CD4-positive, alpha-beta memory T cell (primary cell): ENCODE measurements around the gene GNLY. TPM values are rescaled to one million over a fixed set of nuclear protein-coding genes. Genes with fewer than 3 reads are reported as not detected.
"Not testable (repeated sequence)": the region's sequence is repeated elsewhere in the genome, so short reads cannot be mapped to it uniquely, and the experiment has no call there.

Source experiments
- CTCF ChIA-PET: fragments of 350-600 bp; sonication (Branson Sonifier 250); formaldehyde crosslinking; loops from one replicate; lab custom pipeline; 2021; ENCODE audit warnings: inconsistent platforms; ENCODE audit not compliant: partially characterized antibody; lab: Charles Lee
- POLR2A ChIA-PET: fragments of 350-600 bp; sonication (Branson Sonifier 250); formaldehyde crosslinking; loops from one replicate; lab custom pipeline; 2021; ENCODE audit not compliant: partially characterized antibody; lab: Charles Lee
- DNase-seq, 5 donors: peaks; one replicate each; pipeline versions ENCODE4 v3.0.0 to v3.0.0-alpha.2; 2020 to 2022; ENCODE audit warnings: mixed read lengths in 1 of 5
- H3K27ac ChIP-seq: one replicate; pipeline ENCODE4 v1.7.0; 2013; ENCODE audit warnings: low read depth, low read length
- H3K27me3 ChIP-seq: 2 replicates; pipeline ENCODE4 v1.7.0; 2013; ENCODE audit warnings: mild to moderate bottlenecking, low read length, moderate library complexity; ENCODE audit not compliant: insufficient read depth
- H3K36me3 ChIP-seq: 2 replicates; pipeline ENCODE4 v1.7.0; 2013; ENCODE audit warnings: mild to moderate bottlenecking, low read length, moderate library complexity; ENCODE audit not compliant: insufficient read depth
- H3K4me1 ChIP-seq: 2 replicates; pipeline ENCODE4 v1.7.0; 2013; ENCODE audit warnings: mild to moderate bottlenecking, low read length, moderate library complexity; ENCODE audit not compliant: insufficient read depth
- H3K4me3 ChIP-seq, 2 donors: one replicate each; pipeline ENCODE4 v1.7.0; 2013; ENCODE audit warnings: low read length in 2 of 2, mild to moderate bottlenecking in 1 of 2
- H3K9me3 ChIP-seq, 2 donors: one replicate each; pipeline ENCODE4 v1.7.0; 2013; ENCODE audit warnings: low read length in 2 of 2, control low read depth in 1 of 2; ENCODE audit not compliant: control insufficient read depth in 1 of 2
- H3K27ac Mint-ChIP-seq, 7 donors: one replicate each; pipeline ENCODE4 v1.8.0; 2020 to 2021; ENCODE audit warnings: mixed read lengths in 7 of 7, mild to moderate bottlenecking in 6 of 7, inconsistent platforms in 3 of 7, moderate library complexity in 3 of 7
- H3K27me3 Mint-ChIP-seq, 2 donors: one replicate each; pipeline ENCODE4 v1.8.0; 2020 to 2021; ENCODE audit warnings: mixed read lengths in 2 of 2
- H3K36me3 Mint-ChIP-seq, 2 donors: one replicate each; pipeline ENCODE4 v1.8.0; 2020 to 2021; ENCODE audit warnings: mixed read lengths in 2 of 2, inconsistent platforms in 1 of 2, mild to moderate bottlenecking in 1 of 2
- H3K4me1 Mint-ChIP-seq, 4 donors: one replicate each; pipeline ENCODE4 v1.8.0; 2020 to 2021; ENCODE audit warnings: mixed read lengths in 4 of 4, mild to moderate bottlenecking in 1 of 4
- H3K4me3 Mint-ChIP-seq, 8 donors: one replicate each; pipeline ENCODE4 v1.8.0; 2020 to 2021; ENCODE audit warnings: mixed read lengths in 8 of 8, mild to moderate bottlenecking in 7 of 8, moderate library complexity in 6 of 8, inconsistent platforms in 3 of 8
- H3K9me3 Mint-ChIP-seq, 8 donors: one replicate each; pipeline ENCODE4 v1.8.0; 2020 to 2021; ENCODE audit warnings: mixed read lengths in 8 of 8, mild to moderate bottlenecking in 5 of 8, inconsistent platforms in 3 of 8, moderate library complexity in 1 of 8
- intact Hi-C: fragments of 100-400 bp; cut with micrococcal nuclease; formaldehyde crosslinking; loops from one replicate; pipeline ENCODE4 v1.15.1; 2023
- polyA plus RNA-seq, 2 donors: library from polyadenylated mRNA; unstranded; fragments of 300-500 nt; fragmentation: Illumina TruSeq; gene quantifications; one replicate each; pipeline ENCODE4 v1.2.3, GENCODE V29; 2021
- total RNA-seq, 2 experiments: library from RNA; stranded (reverse); gene quantifications; one replicate each; pipeline ENCODE4 v1.2.3, GENCODE V29; 2021

The GNLY gene
- total and polyA plus RNA-seq, 4 experiments from 2014 or later: 17.2 to 32.2 (median 21.1) TPM

DNA sequence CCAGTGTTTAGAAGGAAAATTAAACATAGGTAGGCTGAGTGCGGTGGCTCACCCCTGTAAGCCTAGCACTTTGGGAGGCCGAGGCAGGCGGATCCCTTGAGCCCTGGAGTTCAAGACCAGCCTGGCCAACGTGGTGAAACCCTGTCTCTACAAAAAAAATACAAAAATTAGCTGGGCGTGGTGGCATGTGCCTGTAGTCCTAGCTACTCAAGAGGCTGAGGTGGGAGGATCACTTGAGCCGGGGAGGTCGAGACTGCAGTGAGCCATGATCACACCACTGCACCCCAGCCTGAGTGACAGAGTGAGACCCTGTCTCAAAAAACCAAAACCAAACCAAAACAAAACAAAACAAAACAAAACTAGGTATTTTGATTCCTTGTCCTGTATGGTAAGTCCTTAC lies 20.3 kb downstream of the GNLY start:
- H3K9me3 Mint-ChIP-seq, H3K4me3 ChIP-seq, POLR2A ChIA-PET, H3K36me3 Mint-ChIP-seq, H3K36me3 ChIP-seq, intact Hi-C loops, H3K4me1 Mint-ChIP-seq, H3K27ac Mint-ChIP-seq, H3K4me1 ChIP-seq, H3K4me3 Mint-ChIP-seq, H3K9me3 ChIP-seq, H3K27me3 ChIP-seq, H3K27me3 Mint-ChIP-seq, H3K27ac ChIP-seq, DNase-seq: not testable (repeated sequence)
- CTCF ChIA-PET: interaction anchor here (1.1 to 1.6 kb wide), 4 partner anchors 9 to 77 kb away, joined by 3 to 6 read pairs (median 4); no protein-coding TSS in a partner anchor

DNA sequence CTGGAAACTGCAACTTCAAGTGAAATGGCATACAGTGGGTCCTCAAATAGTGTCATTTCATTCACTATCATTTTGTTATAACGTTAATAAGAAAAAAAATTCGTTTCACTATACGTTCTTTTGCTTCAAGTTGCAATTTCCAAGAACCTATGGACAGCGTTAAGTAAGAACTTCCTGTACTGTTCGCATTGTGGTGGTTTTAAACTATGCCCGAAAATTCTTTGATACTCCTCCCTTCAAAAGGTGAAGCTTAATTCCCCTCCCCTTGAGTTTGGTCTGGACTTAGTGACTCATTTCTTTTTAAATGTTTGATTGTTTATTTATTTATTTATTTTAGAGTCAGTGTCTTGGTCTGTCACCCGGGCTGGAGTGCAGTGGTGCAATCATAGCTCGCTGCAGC lies 20.7 kb downstream of the GNLY start:
- Mint-ChIP-seq H3K9me3 (peaks cover 0 to 2% (median 0%) of the 10 kb centered on the region in 8 donors), H3K36me3 (no peaks in the 10 kb centered on the region), H3K27me3 (peaks cover 1 to 3% of the 10 kb centered on the region in 2 donors), H3K4me1 (peaks cover 0 to 5% (median 5%) of the 10 kb centered on the region in 4 donors), H3K4me3 (no peak overlapping the region), H3K27ac (no peak overlapping the region)
- Histone ChIP-seq H3K9me3 (no peaks in the 10 kb centered on the region), H3K27me3 (peaks cover 3% of the 10 kb centered on the region), H3K27ac (no peak overlapping the region), H3K36me3 (no peaks in the 10 kb centered on the region), H3K4me1 (peaks cover 5% of the 10 kb centered on the region), H3K4me3 (no peak overlapping the region)
- ChIA-PET POLR2A (no interaction called here), CTCF (interaction anchor here (1.0 to 1.6 kb wide), 3 partner anchors 10 to 77 kb away, joined by 3 to 6 read pairs (median 3); no protein-coding TSS in a partner anchor)
- DNase-seq: no peak
- intact Hi-C loops: no loop called here

DNA sequence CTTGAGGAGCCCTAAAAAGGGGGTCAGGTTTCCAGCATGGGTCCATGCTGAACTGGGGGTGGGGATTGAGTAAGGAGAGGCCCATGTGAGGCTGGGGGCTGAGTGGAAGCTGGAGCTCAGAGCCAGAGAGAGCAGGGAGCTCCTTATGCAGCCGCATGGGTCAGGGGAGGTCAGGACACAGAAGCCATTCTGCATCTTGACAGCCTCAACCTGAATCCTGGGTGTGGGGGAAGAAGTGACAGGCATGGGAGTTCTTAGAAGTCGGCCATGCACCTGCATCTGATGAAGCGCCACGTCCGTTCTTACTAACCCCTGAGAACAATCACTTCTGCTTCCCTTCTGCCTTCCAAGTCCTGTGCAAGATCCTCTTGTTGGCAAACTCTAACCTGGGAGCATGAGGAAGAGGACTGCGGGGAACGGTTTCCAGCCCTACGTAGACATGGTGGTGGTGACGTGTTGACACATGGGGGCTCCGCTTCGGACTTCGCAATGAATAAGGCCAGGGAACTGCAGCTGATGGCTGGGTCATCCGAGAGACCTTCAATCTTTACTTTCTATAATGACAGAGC lies 22.3 kb downstream of the GNLY start:
- no peaks in the 10 kb centered on the region for H3K9me3 ChIP-seq
- H3K4me1 ChIP-seq: peaks cover 5% of the 10 kb centered on the region
- peaks cover 3% of the 10 kb centered on the region for H3K27me3 ChIP-seq
- CTCF ChIA-PET: no interaction called here
- Mint-ChIP-seq H3K27ac (no peak overlapping the region), H3K4me3 (no peak overlapping the region), H3K9me3 (peaks cover 0 to 6% (median 0%) of the 10 kb centered on the region in 8 donors), H3K4me1 (peaks cover 0 to 5% (median 5%) of the 10 kb centered on the region in 4 donors), H3K27me3 (peaks cover 1 to 3% of the 10 kb centered on the region in 2 donors), H3K36me3 (no peaks in the 10 kb centered on the region)
- POLR2A ChIA-PET: no interaction called here
- no peak for DNase-seq
- no peak overlapping the region for H3K4me3 ChIP-seq
- no peak overlapping the region for H3K27ac ChIP-seq
- intact Hi-C loops: no loop called here
- H3K36me3 ChIP-seq: no peaks in the 10 kb centered on the region

DNA sequence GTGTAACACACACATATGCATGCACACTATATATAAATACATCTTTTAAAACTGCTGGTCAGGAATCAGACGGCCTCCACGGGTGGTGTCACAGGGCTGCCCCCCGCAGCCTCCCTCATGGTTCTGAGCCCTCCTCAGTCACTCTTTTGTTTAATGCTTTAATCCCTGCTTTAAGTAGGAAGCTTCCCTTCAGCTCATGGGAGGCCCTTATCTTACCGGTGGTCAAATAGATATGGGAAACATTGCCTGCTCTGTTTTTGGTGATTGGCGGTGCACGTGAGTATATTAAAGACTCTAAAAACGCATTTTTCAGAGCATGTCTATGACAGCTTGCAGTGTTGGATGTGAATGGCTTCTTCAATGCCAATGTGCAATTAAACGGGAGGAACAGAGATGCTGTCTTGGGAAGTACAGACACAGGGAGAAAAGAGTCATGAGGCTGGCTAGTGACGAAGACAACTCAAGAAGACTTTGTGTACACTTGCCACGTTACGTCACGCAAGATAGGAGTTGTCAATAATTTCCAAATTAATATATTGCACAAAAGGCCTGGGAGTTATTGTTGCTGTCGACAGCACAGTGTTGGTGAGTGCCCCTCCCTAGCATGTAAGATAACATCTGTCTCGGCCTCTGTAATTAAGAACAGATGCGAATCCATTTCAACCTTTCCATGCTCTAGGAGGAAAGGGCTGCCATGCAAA lies 23.3 kb downstream of the GNLY start:
- POLR2A ChIA-PET: no interaction called here
- Histone ChIP-seq H3K4me1 (peaks cover 5% of the 10 kb centered on the region), H3K36me3 (no peaks in the 10 kb centered on the region), H3K27ac (no peak overlapping the region), H3K9me3 (no peaks in the 10 kb centered on the region), H3K27me3 (peaks cover 3% of the 10 kb centered on the region), H3K4me3 (no peak overlapping the region)
- Mint-ChIP-seq H3K4me1 (peaks cover 0 to 5% (median 5%) of the 10 kb centered on the region in 4 donors), H3K27ac (no peak overlapping the region), H3K36me3 (no peaks in the 10 kb centered on the region), H3K9me3 (peaks cover 0 to 6% (median 0%) of the 10 kb centered on the region in 8 donors), H3K4me3 (no peak overlapping the region), H3K27me3 (peaks cover 1 to 3% of the 10 kb centered on the region in 2 donors)
- CTCF ChIA-PET: no interaction called here
- intact Hi-C loops: no loop called here
- no peak for DNase-seq

DNA sequence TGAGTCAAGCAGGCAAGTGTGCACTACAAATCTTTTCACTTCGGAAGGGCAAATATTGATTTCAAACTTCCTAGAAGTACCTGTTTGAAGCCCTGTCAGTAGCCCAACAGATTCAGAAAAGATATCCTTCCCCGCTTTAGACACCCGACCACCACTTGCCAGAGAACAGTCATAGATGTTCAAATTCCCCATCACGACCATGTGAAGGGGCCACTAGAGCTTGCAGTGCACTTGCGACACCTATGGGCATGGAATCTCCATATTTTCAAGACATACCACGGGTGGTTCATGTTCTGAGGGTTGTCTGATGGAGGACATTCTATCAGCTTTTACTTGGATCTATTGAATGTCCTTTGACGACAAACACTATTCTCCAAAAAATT lies 23.8 kb downstream of the GNLY start:
- intact Hi-C loops: no loop called here

DNA sequence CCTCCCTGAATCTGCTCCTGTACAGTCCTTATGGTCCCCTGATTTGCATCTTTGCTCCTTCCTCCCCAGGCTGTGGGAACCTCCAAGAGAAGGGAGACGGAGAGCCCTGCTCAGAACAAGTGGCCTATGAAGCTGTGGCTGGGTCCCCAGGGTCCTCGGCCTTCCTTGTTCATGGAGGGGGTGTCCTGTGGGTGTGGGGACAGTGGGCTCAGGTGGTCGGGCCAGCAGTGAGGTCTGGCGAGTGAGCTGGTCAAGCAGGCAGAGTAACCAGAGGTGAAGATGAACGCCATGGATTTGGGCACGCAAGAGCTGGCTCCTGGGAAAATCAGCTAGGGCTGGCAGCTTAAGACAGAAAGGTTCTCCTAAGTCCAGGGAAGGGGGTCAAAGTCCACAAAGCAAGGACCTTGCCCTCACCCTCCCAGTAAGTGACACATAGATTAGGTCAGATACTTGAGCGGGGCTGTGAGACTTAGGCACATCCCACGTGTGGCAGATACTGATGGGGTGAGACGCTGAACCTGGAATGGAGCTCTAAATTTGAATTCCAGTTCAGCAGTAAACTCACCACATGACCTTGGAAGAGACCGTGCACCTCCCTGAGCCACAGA lies 24.8 kb downstream of the GNLY start:
- Histone ChIP-seq H3K27me3 (peaks cover 3% of the 10 kb centered on the region), H3K4me3 (no peak overlapping the region), H3K4me1 (peaks cover 5% of the 10 kb centered on the region), H3K9me3 (no peaks in the 10 kb centered on the region), H3K36me3 (no peaks in the 10 kb centered on the region), H3K27ac (no peak overlapping the region)
- POLR2A ChIA-PET: no interaction called here
- no peaks in the 10 kb centered on the region for H3K36me3 Mint-ChIP-seq
- no peak for DNase-seq
- CTCF ChIA-PET: interaction anchor here (0.7 to 3.6 kb wide), 7 partner anchors 10 to 502 kb away, joined by 3 to 18 read pairs (median 6); no protein-coding TSS in a partner anchor
- H3K4me3 Mint-ChIP-seq: no peak overlapping the region
- peaks cover 0 to 6% (median 0%) of the 10 kb centered on the region in 8 donors for H3K9me3 Mint-ChIP-seq
- H3K4me1 Mint-ChIP-seq: peaks cover 0 to 3% (median 3%) of the 10 kb centered on the region in 4 donors
- no peak overlapping the region for H3K27ac Mint-ChIP-seq
- intact Hi-C loops: no loop called here
- peaks cover 1 to 3% of the 10 kb centered on the region in 2 donors for H3K27me3 Mint-ChIP-seq

More for the DNA sequence above, 23.8 kb downstream of the GNLY start:
- CTCF ChIA-PET: interaction anchor here (1.6 to 3.6 kb wide), 2 partner anchors 11 to 13 kb away, joined by 3 to 18 read pairs; no protein-coding TSS in a partner anchor
- H3K36me3 ChIP-seq: no peaks in the 10 kb centered on the region
- no peak overlapping the region for H3K27ac ChIP-seq
- peaks cover 0 to 6% (median 0%) of the 10 kb centered on the region in 8 donors for H3K9me3 Mint-ChIP-seq
- H3K4me1 ChIP-seq: peaks cover 5% of the 10 kb centered on the region
- peaks cover 0 to 5% (median 5%) of the 10 kb centered on the region in 4 donors for H3K4me1 Mint-ChIP-seq
- POLR2A ChIA-PET: no interaction called here
- no peak for DNase-seq
- H3K4me3 Mint-ChIP-seq: no peak overlapping the region
- no peaks in the 10 kb centered on the region for H3K9me3 ChIP-seq
- no peaks in the 10 kb centered on the region for H3K36me3 Mint-ChIP-seq
- peaks cover 3% of the 10 kb centered on the region for H3K27me3 ChIP-seq
- peaks cover 1 to 3% of the 10 kb centered on the region in 2 donors for H3K27me3 Mint-ChIP-seq
- no peak overlapping the region for H3K4me3 ChIP-seq
- no peak overlapping the region for H3K27ac Mint-ChIP-seq

DNA sequence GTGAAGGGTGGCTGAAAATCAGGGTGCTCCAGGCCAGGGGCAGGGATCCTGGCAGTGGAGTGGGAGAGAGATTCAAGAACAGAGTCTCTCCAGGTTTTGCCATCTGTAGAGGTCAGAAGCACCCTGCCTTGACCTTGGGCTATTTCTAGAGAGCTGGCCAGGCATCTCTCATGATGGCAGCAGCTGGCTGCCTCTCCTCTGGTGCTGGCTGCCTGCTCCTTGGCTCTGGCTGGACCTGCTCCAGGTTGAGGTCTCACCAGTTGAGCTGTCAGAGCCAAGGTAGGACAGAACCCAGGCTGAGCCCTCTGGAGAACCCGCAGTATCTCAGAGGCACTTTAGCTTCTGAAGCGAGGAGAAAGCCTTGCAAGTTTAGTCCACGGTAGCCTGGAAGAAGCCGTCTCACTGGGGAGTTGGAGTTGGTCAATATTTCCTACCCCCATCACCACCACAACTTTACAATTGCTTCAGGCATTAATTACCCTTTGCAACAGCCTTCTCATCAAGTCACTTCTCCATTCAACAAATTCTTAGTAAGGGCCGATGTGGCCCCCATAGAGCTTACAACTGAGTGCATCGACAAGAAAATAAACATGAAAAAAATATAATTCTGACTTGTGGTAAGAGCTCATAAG lies 25.6 kb downstream of the GNLY start:
- H3K27me3 ChIP-seq: peaks cover 3% of the 10 kb centered on the region
- Mint-ChIP-seq H3K4me3 (no peak overlapping the region), H3K9me3 (peaks cover 0 to 6% (median 0%) of the 10 kb centered on the region in 8 donors), H3K27me3 (peaks cover 1 to 3% of the 10 kb centered on the region in 2 donors), H3K4me1 (no peaks in the 10 kb centered on the region), H3K27ac (no peak overlapping the region), H3K36me3 (no peaks in the 10 kb centered on the region)
- DNase-seq: no peak
- no peaks in the 10 kb centered on the region for H3K9me3 ChIP-seq
- peaks cover 2% of the 10 kb centered on the region for H3K4me1 ChIP-seq
- no peak overlapping the region for H3K4me3 ChIP-seq
- H3K27ac ChIP-seq: no peak overlapping the region
- CTCF ChIA-PET: interaction anchor here (1.0 to 3.6 kb wide), 7 partner anchors 9 to 501 kb away, joined by 3 to 18 read pairs (median 3); no protein-coding TSS in a partner anchor
- H3K36me3 ChIP-seq: no peaks in the 10 kb centered on the region
- intact Hi-C loops: no loop called here
- POLR2A ChIA-PET: no interaction called here
